HCT116 (cell line): ENCODE measurements around the gene MXD1. TPM values are rescaled to one million over a fixed set of nuclear protein-coding genes. Genes with fewer than 3 reads are reported as not detected.

Experiments used
- ATAC-seq: fragments of 200-7000 bp; cut with Tn5 transposase; 2 replicates; pipeline ENCODE4 v1.9.1; 2020; ENCODE audit warnings: mild to moderate bottlenecking, moderate library complexity
- BruUV-seq: library from RNA; stranded (reverse); fragments of 400-500 nt; replicated peaks from 2 replicates; lab custom pipeline; 2021; lab: Mats Ljungman, UMichigan
- CTCF ChIA-PET: fragments of 300-600 bp; sonication (Branson Sonifier 250); formaldehyde crosslinking; loops from one replicate; lab custom pipeline; 2021; ENCODE audit warnings: antibody characterized with exemption; lab: Charles Lee
- POLR2A ChIA-PET: fragments of 300-600, 350-600 bp; sonication (Branson Sonifier 250); formaldehyde crosslinking; loops from one replicate; lab custom pipeline; 2021; ENCODE audit warnings: antibody characterized with exemption; lab: Charles Lee
- RAD21 ChIA-PET, 2 experiments: fragments of 300-600 bp; sonication (Branson Sonifier 250); formaldehyde crosslinking; loops; one replicate each; lab custom pipeline; 2023; ENCODE audit warnings: low total read pairs in 2 of 2; ENCODE audit not compliant: uncharacterized antibody in 2 of 2, unreplicated experiment in 2 of 2, low non-redundant PET in 1 of 2; lab: Charles Lee
- DNase-seq: peaks from one replicate; pipeline ENCODE4 v3.0.0-alpha.2; 2010; ENCODE audit warnings: low read depth, low spot score
- H2AFZ ChIP-seq: fragments of 200-600 bp; shearing (Covaris generic), sonication (generic); 2 replicates; pipeline ENCODE4 v1.6.1; 2017; ENCODE audit warnings: low read depth, mixed run types, mixed read lengths, antibody characterized with exemption, low read length; ENCODE audit not compliant: poor library complexity, severe bottlenecking
- H3K27ac ChIP-seq: 2 replicates; pipeline ENCODE4 v1.5.1; 2012; ENCODE audit warnings: low read depth, low read length
- H3K27me3 ChIP-seq: fragments of 200-600 bp; sonication (generic); 2 replicates; pipeline ENCODE4 v1.6.1; 2016; ENCODE audit warnings: mixed run types, low read length, mixed read lengths; ENCODE audit not compliant: insufficient read depth
- H3K36me3 ChIP-seq, 2 experiments: fragments of 200-500 bp in 1 of 2; fragments of 200-600 bp in 1 of 2; sonication (Bioruptor generic) in 1 of 2; sonication (generic) in 1 of 2; 2 replicates each; pipeline versions ENCODE4 v1.5.1 to v1.6.1; 2014 to 2016; ENCODE audit warnings: low read length in 2 of 2, inconsistent platforms in 1 of 2, mixed read lengths in 1 of 2, mixed run types in 1 of 2; ENCODE audit not compliant: insufficient read depth in 2 of 2, control insufficient read depth in 1 of 2
- H3K4me1 ChIP-seq, 2 experiments: fragments of 200-600 bp in 1 of 2; sonication (generic) in 1 of 2; 2 replicates each; pipeline versions ENCODE4 v1.5.1 to v1.6.1; 2012 to 2017; ENCODE audit warnings: low read length in 2 of 2, inconsistent platforms in 1 of 2, mild to moderate bottlenecking in 1 of 2, mixed read lengths in 1 of 2, mixed run types in 1 of 2, moderate library complexity in 1 of 2; ENCODE audit not compliant: insufficient read depth in 2 of 2, control insufficient read depth in 1 of 2
- H3K4me2 ChIP-seq: fragments of 200-600 bp; sonication (generic); 2 replicates; pipeline ENCODE4 v1.6.1; 2017; ENCODE audit warnings: mixed run types, low read length, mixed read lengths
- H3K4me3 ChIP-seq, 2 experiments: fragments of 200-600 bp in 1 of 2; sonication (generic) in 1 of 2; replicated peaks in 1 of 2; 2 replicates each; pipeline ENCODE4 v1.5.1; 2011 to 2016; ENCODE audit warnings: low read length in 2 of 2, control low read depth in 1 of 2, low read depth in 1 of 2, mild to moderate bottlenecking in 1 of 2, mixed read lengths in 1 of 2, mixed run types in 1 of 2
- H3K79me2 ChIP-seq: fragments of 200-600 bp; sonication (generic); 2 replicates; pipeline ENCODE4 v1.6.1; 2017; ENCODE audit warnings: mild to moderate bottlenecking, mixed run types, low read length, moderate library complexity, mixed read lengths; ENCODE audit not compliant: insufficient read depth
- H3K9ac ChIP-seq: fragments of 200-600 bp; sonication (generic); 2 replicates; pipeline ENCODE4 v1.6.1; 2016; ENCODE audit warnings: low read length, mixed read lengths
- H3K9me2 ChIP-seq: fragments of 200-600 bp; sonication (generic), shearing (Covaris generic); 2 replicates; pipeline ENCODE4 v1.6.1; 2017; ENCODE audit warnings: mixed run types, mild to moderate bottlenecking, moderate library complexity; ENCODE audit not compliant: insufficient read depth
- H3K9me3 ChIP-seq, 2 experiments: fragments of 200-500 bp in 1 of 2; fragments of 200-600 bp in 1 of 2; sonication (Bioruptor generic) in 1 of 2; sonication (generic) in 1 of 2; 2 replicates each; pipeline ENCODE4 v1.6.1; 2014 to 2017; ENCODE audit warnings: low read length in 2 of 2, mixed read lengths in 2 of 2, inconsistent platforms in 1 of 2, low read depth in 1 of 2, mild to moderate bottlenecking in 1 of 2, mixed run types in 1 of 2, moderate library complexity in 1 of 2; ENCODE audit not compliant: control insufficient read depth in 1 of 2, insufficient read depth in 1 of 2
- H4K20me1 ChIP-seq: fragments of 200-600 bp; sonication (generic), shearing (Covaris generic); 2 replicates; pipeline ENCODE4 v1.6.1; 2017; ENCODE audit warnings: mixed run types, mild to moderate bottlenecking, moderate library complexity; ENCODE audit not compliant: insufficient read depth
- CEBPB ChIP-seq: IDR thresholded peaks from 2 replicates; pipeline ENCODE4 v1.6.1; 2012; ENCODE audit warnings: low read depth
- EGR1 ChIP-seq: IDR thresholded peaks from 2 replicates; pipeline ENCODE4 v1.6.1; 2012; ENCODE audit warnings: low read depth
- ELF1 ChIP-seq: IDR thresholded peaks from 2 replicates; pipeline ENCODE4 v1.6.1; 2012; ENCODE audit warnings: low read depth, borderline replicate concordance
- EZH2 ChIP-seq: fragments of 200-600 bp; sonication (generic); IDR thresholded peaks from 2 replicates; pipeline ENCODE4 v1.6.1; 2017; ENCODE audit warnings: antibody characterized with exemption, mixed run types
- POLR2A ChIP-seq: IDR thresholded peaks from 2 replicates; pipeline ENCODE4 v1.7.0; 2011; ENCODE audit warnings: borderline replicate concordance; ENCODE audit not compliant: insufficient read depth, insufficient read length; ENCODE audit errors: extremely low read depth
- RAD21 ChIP-seq: IDR thresholded peaks from 2 replicates; pipeline ENCODE4 v1.6.1; 2012; ENCODE audit warnings: low read depth, mild to moderate bottlenecking
- SRF ChIP-seq: IDR thresholded peaks from 2 replicates; pipeline ENCODE4 v1.6.1; 2012; ENCODE audit warnings: low read depth
- TCF7L2 ChIP-seq: IDR thresholded peaks from 2 replicates; pipeline ENCODE4 v1.7.0; 2011; ENCODE audit warnings: borderline replicate concordance, inconsistent platforms; ENCODE audit not compliant: insufficient read depth, insufficient read length; ENCODE audit errors: extremely low read depth
- ZFX ChIP-seq: fragments of 450-650 bp; IDR thresholded peaks from 2 replicates; pipeline ENCODE4 v1.6.1; 2017
- intact Hi-C: fragments of 100-400 bp; cut with micrococcal nuclease; formaldehyde crosslinking; loops from 2 replicates; pipeline ENCODE4 v1.10.0; 2022
- total RNA-seq: library from RNA; stranded (reverse); gene quantifications from one replicate; pipeline ENCODE4 v1.2.1, GENCODE V29; 2021; ENCODE audit not compliant: unreplicated experiment
- TF ChIP-seq, protein P1 (sequence below): IDR thresholded peaks from 2 replicates; pipeline ENCODE4 v1.6.1; 2012; ENCODE audit warnings: low read depth
- TF ChIP-seq, protein P2 (sequence below), 3 experiments: fragments of 200-600 bp in 1 of 3; sonication (generic) in 1 of 3; IDR thresholded peaks in 2 of 3; conservative IDR thresholded peaks in 1 of 3; 2 replicates each; pipeline ENCODE4 v1.5.1; 2012 to 2017; ENCODE audit warnings: low read depth in 2 of 3, low read length in 2 of 3, antibody characterized with exemption in 1 of 3, borderline replicate concordance in 1 of 3, control low read depth in 1 of 3, mild to moderate bottlenecking in 1 of 3, mixed read lengths in 1 of 3, mixed run types in 1 of 3, moderate library complexity in 1 of 3; ENCODE audit not compliant: insufficient read depth in 1 of 3
- TF ChIP-seq, protein P3 (sequence below): IDR thresholded peaks from 2 replicates; pipeline ENCODE4 v1.6.1; 2011; ENCODE audit warnings: mild to moderate bottlenecking, low read length, moderate library complexity; ENCODE audit not compliant: insufficient replicate concordance; ENCODE audit errors: extremely low read depth

Gene MXD1
- total RNA-seq, 1 experiment from 2014 or later: 10.3 TPM

DNA sequence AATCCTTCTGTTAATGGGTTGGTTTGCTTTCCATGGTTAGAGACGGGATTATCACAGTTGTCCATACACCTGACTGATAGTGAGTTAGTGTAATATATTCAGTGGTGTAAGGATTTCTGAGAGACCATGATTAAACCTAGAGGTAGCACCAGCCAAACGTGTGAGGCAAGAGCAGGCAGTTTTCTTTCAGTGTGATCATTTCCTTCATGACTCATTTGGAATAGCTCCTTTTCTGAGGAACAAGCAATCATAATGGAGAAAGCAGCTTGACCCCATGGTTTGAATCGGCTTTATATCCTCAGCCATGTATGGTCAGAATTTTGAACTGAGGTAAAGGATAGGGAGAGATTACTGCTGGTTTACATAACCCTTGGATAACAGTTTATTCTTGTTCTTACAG, 2.9 kb downstream of the MXD1 start:
- Histone ChIP-seq H3K9ac (no peak overlapping the region), H3K36me3 (no peaks in the 10 kb centered on the region), H3K9me3 (no peaks in the 10 kb centered on the region), H3K79me2 (no peaks in the 10 kb centered on the region), H4K20me1 (no peaks in the 10 kb centered on the region), H3K4me3 (no peak overlapping the region), H2AFZ (no peak overlapping the region), H3K27me3 (no peaks in the 10 kb centered on the region), H3K27ac (no peak overlapping the region), H3K9me2 (no peaks in the 10 kb centered on the region), H3K4me1 (peaks cover 0 to 18% of the 10 kb centered on the region in 2 experiments; a peak in 3 of 4 replicates), H3K4me2 (no peak overlapping the region)
- CTCF ChIA-PET: no interaction called here
- RAD21 ChIA-PET: no interaction called here
- peak; percentile 10 for DNase-seq
- intact Hi-C loops: no loop called here
- BruUV-seq: no TSS peak
- ATAC-seq: no peak
- POLR2A ChIA-PET: no interaction called here
- TF ChIP-seq, protein P1, sequence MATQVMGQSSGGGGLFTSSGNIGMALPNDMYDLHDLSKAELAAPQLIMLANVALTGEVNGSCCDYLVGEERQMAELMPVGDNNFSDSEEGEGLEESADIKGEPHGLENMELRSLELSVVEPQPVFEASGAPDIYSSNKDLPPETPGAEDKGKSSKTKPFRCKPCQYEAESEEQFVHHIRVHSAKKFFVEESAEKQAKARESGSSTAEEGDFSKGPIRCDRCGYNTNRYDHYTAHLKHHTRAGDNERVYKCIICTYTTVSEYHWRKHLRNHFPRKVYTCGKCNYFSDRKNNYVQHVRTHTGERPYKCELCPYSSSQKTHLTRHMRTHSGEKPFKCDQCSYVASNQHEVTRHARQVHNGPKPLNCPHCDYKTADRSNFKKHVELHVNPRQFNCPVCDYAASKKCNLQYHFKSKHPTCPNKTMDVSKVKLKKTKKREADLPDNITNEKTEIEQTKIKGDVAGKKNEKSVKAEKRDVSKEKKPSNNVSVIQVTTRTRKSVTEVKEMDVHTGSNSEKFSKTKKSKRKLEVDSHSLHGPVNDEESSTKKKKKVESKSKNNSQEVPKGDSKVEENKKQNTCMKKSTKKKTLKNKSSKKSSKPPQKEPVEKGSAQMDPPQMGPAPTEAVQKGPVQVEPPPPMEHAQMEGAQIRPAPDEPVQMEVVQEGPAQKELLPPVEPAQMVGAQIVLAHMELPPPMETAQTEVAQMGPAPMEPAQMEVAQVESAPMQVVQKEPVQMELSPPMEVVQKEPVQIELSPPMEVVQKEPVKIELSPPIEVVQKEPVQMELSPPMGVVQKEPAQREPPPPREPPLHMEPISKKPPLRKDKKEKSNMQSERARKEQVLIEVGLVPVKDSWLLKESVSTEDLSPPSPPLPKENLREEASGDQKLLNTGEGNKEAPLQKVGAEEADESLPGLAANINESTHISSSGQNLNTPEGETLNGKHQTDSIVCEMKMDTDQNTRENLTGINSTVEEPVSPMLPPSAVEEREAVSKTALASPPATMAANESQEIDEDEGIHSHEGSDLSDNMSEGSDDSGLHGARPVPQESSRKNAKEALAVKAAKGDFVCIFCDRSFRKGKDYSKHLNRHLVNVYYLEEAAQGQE: no peak
- peak; percentile 40; the same call in 1 of the 2 replicates for TF ChIP-seq SRF
- peak; percentile 44; the same call in 1 of the 2 replicates for TF ChIP-seq CEBPB
- TF ChIP-seq, all 23 proteins: peak for 2

DNA sequence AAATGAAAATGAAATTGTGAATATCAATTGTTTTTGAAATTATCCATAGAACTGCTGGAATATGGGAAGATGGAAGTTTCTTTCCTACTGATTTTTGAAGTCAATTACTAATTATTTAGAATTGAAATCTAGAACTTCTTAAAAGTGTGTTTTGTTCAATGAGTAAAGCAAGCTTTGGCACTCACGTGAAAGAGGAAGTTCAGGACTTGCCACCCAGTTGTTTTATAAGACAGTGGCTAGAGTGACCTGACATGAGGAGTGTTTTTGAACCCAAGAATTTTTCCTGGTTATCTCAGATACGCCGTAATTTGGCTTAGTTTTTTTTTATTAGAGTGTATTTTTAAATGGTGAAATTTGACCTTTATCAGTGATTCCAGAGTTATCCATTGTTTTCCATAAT, 3.5 kb downstream of the MXD1 start:
- H3K9me3 ChIP-seq: no peaks in the 10 kb centered on the region
- H4K20me1 ChIP-seq: no peaks in the 10 kb centered on the region
- no peak for ATAC-seq
- no peaks in the 10 kb centered on the region for H3K36me3 ChIP-seq
- no peak overlapping the region for H2AFZ ChIP-seq
- no peak overlapping the region for H3K4me3 ChIP-seq
- ChIA-PET RAD21 (no interaction called here), CTCF (no interaction called here), POLR2A (no interaction called here)
- no peak for DNase-seq
- no TSS peak for BruUV-seq
- H3K27ac ChIP-seq: no peak overlapping the region
- intact Hi-C loops: no loop called here
- no peaks in the 10 kb centered on the region for H3K79me2 ChIP-seq
- H3K9me2 ChIP-seq: no peaks in the 10 kb centered on the region
- no peak overlapping the region for H3K4me2 ChIP-seq
- no peak overlapping the region for H3K9ac ChIP-seq
- H3K4me1 ChIP-seq: peaks cover 0 to 15% of the 10 kb centered on the region in 2 experiments; a peak in 3 of 4 replicates
- no peaks in the 10 kb centered on the region for H3K27me3 ChIP-seq
- TF ChIP-seq CEBPB (no peak), ZFX (no peak), ELF1 (no peak), TCF7L2 (no peak), EZH2 (no peak), POLR2A (no peak), SRF (no peak), EGR1 (no peak), RAD21 (no peak)
- TF ChIP-seq, protein P2, sequence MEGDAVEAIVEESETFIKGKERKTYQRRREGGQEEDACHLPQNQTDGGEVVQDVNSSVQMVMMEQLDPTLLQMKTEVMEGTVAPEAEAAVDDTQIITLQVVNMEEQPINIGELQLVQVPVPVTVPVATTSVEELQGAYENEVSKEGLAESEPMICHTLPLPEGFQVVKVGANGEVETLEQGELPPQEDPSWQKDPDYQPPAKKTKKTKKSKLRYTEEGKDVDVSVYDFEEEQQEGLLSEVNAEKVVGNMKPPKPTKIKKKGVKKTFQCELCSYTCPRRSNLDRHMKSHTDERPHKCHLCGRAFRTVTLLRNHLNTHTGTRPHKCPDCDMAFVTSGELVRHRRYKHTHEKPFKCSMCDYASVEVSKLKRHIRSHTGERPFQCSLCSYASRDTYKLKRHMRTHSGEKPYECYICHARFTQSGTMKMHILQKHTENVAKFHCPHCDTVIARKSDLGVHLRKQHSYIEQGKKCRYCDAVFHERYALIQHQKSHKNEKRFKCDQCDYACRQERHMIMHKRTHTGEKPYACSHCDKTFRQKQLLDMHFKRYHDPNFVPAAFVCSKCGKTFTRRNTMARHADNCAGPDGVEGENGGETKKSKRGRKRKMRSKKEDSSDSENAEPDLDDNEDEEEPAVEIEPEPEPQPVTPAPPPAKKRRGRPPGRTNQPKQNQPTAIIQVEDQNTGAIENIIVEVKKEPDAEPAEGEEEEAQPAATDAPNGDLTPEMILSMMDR (IDR thresholded peaks at IDR 0.05 in 2 of 3, conservative IDR thresholded peaks at IDR 0.05 in 1 of 3; ENCODE audit: borderline replicate concordance in 1 of 3, insufficient read depth in 1 of 3, low read depth in 2 of 3, low read length in 2 of 3): no peak
- TF ChIP-seq, protein P3, sequence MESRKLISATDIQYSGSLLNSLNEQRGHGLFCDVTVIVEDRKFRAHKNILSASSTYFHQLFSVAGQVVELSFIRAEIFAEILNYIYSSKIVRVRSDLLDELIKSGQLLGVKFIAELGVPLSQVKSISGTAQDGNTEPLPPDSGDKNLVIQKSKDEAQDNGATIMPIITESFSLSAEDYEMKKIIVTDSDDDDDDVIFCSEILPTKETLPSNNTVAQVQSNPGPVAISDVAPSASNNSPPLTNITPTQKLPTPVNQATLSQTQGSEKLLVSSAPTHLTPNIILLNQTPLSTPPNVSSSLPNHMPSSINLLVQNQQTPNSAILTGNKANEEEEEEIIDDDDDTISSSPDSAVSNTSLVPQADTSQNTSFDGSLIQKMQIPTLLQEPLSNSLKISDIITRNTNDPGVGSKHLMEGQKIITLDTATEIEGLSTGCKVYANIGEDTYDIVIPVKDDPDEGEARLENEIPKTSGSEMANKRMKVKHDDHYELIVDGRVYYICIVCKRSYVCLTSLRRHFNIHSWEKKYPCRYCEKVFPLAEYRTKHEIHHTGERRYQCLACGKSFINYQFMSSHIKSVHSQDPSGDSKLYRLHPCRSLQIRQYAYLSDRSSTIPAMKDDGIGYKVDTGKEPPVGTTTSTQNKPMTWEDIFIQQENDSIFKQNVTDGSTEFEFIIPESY: no peak
